ENCODE results near the gene CD3E. TPM values are rescaled to one million over a fixed set of nuclear protein-coding genes. Genes with fewer than 3 reads are reported as not detected.

Gene CD3E
- total and polyA plus RNA-seq, 2 experiments from 2014 or later, result not detected

DNA sequence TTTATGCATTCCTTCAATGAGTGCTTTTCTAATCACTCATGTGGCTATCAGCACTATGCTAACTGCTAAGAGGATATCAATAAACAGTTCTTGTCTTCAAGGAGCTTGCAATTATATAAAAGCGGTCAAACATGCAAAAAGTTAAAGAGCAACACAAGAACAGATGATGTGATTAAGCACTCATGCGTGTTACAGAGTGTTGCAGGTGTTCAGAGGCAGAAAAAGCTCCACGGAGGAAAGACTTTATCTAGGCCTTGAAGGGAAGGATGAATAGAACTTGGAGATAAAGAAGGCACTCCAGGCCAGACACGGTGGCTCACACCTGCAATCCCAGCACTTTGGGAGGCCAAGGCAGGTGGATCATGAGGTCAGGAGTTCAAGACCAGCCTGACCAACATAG is 13.6 kb downstream of the CD3E start:
- no peak overlapping the region for H3K4me2 ChIP-seq
- TF ChIP-seq, protein P1, sequence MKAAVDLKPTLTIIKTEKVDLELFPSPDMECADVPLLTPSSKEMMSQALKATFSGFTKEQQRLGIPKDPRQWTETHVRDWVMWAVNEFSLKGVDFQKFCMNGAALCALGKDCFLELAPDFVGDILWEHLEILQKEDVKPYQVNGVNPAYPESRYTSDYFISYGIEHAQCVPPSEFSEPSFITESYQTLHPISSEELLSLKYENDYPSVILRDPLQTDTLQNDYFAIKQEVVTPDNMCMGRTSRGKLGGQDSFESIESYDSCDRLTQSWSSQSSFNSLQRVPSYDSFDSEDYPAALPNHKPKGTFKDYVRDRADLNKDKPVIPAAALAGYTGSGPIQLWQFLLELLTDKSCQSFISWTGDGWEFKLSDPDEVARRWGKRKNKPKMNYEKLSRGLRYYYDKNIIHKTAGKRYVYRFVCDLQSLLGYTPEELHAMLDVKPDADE (IDR thresholded peaks at IDR 0.05), result no peak
- TF ChIP-seq, protein P2, sequence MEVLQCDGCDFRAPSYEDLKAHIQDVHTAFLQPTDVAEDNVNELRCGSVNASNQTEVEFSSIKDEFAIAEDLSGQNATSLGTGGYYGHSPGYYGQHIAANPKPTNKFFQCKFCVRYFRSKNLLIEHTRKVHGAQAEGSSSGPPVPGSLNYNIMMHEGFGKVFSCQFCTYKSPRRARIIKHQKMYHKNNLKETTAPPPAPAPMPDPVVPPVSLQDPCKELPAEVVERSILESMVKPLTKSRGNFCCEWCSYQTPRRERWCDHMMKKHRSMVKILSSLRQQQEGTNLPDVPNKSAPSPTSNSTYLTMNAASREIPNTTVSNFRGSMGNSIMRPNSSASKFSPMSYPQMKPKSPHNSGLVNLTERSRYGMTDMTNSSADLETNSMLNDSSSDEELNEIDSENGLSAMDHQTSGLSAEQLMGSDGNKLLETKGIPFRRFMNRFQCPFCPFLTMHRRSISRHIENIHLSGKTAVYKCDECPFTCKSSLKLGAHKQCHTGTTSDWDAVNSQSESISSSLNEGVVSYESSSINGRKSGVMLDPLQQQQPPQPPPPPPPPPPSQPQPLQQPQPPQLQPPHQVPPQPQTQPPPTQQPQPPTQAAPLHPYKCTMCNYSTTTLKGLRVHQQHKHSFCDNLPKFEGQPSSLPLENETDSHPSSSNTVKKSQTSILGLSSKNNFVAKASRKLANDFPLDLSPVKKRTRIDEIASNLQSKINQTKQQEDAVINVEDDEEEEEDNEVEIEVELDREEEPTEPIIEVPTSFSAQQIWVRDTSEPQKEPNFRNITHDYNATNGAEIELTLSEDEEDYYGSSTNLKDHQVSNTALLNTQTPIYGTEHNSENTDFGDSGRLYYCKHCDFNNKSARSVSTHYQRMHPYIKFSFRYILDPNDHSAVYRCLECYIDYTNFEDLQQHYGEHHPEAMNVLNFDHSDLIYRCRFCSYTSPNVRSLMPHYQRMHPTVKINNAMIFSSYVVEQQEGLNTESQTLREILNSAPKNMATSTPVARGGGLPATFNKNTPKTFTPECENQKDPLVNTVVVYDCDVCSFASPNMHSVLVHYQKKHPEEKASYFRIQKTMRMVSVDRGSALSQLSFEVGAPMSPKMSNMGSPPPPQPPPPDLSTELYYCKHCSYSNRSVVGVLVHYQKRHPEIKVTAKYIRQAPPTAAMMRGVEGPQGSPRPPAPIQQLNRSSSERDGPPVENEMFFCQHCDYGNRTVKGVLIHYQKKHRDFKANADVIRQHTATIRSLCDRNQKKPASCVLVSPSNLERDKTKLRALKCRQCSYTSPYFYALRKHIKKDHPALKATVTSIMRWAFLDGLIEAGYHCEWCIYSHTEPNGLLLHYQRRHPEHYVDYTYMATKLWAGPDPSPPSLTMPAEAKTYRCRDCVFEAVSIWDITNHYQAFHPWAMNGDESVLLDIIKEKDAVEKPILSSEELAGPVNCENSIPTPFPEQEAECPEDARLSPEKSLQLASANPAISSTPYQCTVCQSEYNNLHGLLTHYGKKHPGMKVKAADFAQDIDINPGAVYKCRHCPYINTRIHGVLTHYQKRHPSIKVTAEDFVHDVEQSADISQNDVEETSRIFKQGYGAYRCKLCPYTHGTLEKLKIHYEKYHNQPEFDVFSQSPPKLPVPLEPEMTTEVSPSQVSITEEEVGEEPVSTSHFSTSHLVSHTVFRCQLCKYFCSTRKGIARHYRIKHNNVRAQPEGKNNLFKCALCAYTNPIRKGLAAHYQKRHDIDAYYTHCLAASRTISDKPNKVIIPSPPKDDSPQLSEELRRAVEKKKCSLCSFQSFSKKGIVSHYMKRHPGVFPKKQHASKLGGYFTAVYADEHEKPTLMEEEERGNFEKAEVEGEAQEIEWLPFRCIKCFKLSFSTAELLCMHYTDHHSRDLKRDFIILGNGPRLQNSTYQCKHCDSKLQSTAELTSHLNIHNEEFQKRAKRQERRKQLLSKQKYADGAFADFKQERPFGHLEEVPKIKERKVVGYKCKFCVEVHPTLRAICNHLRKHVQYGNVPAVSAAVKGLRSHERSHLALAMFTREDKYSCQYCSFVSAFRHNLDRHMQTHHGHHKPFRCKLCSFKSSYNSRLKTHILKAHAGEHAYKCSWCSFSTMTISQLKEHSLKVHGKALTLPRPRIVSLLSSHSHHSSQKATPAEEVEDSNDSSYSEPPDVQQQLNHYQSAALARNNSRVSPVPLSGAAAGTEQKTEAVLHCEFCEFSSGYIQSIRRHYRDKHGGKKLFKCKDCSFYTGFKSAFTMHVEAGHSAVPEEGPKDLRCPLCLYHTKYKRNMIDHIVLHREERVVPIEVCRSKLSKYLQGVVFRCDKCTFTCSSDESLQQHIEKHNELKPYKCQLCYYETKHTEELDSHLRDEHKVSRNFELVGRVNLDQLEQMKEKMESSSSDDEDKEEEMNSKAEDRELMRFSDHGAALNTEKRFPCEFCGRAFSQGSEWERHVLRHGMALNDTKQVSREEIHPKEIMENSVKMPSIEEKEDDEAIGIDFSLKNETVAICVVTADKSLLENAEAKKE (CRISPR knock-in tag; IDR thresholded peaks at IDR 0.05), result no peak
- TF ChIP-seq ZNF114 (CRISPR knock-in tag; IDR thresholded peaks at IDR 0.05) (no peak), STAT1 (IDR thresholded peaks at IDR 0.05; ENCODE audit: unreplicated experiment) (no peak), NANOG (IDR thresholded peaks at IDR 0.05; ENCODE audit: borderline replicate concordance) (no peak), POLR2AphosphoS5 (IDR thresholded peaks at IDR 0.05; ENCODE audit: low read depth) (no peak), ZNF331 (CRISPR knock-in tag; IDR thresholded peaks at IDR 0.05; ENCODE audit: low read depth) (no peak), CREB1 (CRISPR knock-in tag; IDR thresholded peaks at IDR 0.05; ENCODE audit: low read depth) (no peak)
- TF ChIP-seq, protein P3, sequence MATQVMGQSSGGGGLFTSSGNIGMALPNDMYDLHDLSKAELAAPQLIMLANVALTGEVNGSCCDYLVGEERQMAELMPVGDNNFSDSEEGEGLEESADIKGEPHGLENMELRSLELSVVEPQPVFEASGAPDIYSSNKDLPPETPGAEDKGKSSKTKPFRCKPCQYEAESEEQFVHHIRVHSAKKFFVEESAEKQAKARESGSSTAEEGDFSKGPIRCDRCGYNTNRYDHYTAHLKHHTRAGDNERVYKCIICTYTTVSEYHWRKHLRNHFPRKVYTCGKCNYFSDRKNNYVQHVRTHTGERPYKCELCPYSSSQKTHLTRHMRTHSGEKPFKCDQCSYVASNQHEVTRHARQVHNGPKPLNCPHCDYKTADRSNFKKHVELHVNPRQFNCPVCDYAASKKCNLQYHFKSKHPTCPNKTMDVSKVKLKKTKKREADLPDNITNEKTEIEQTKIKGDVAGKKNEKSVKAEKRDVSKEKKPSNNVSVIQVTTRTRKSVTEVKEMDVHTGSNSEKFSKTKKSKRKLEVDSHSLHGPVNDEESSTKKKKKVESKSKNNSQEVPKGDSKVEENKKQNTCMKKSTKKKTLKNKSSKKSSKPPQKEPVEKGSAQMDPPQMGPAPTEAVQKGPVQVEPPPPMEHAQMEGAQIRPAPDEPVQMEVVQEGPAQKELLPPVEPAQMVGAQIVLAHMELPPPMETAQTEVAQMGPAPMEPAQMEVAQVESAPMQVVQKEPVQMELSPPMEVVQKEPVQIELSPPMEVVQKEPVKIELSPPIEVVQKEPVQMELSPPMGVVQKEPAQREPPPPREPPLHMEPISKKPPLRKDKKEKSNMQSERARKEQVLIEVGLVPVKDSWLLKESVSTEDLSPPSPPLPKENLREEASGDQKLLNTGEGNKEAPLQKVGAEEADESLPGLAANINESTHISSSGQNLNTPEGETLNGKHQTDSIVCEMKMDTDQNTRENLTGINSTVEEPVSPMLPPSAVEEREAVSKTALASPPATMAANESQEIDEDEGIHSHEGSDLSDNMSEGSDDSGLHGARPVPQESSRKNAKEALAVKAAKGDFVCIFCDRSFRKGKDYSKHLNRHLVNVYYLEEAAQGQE (IDR thresholded peaks at IDR 0.05; ENCODE audit: unreplicated experiment), result no peak
- no peaks in the 10 kb centered on the region for H3K9me2 ChIP-seq (ENCODE audit: insufficient read depth)
- no peaks in the 10 kb centered on the region for H3K79me2 ChIP-seq (replicated peaks; ENCODE audit: insufficient read depth)
- Mint-ChIP-seq H3K36me3 (ENCODE audit: low read depth) (no peaks in the 10 kb centered on the region), H3K4me1 (peaks cover 30% of the 10 kb centered on the region), H3K27ac (no peak overlapping the region), H3K4me3 (no peak overlapping the region), H3K9me3 (no peaks in the 10 kb centered on the region), H3K27me3 (ENCODE audit: insufficient read depth, low read depth, poor library complexity) (peaks cover 7% of the 10 kb centered on the region)
- DNase-seq (ENCODE audit: low spot score) (no peak), ATAC-seq (no peak)
- H2AFZ ChIP-seq, result no peak overlapping the region
- H3K36me3 ChIP-seq (ENCODE audit: insufficient read depth), result no peaks in the 10 kb centered on the region
- no peak overlapping the region for H3K4me3 ChIP-seq
- peaks cover 23% of the 10 kb centered on the region for H3K4me1 ChIP-seq (ENCODE audit: insufficient read depth)
- H4K20me1 ChIP-seq (replicated peaks; ENCODE audit: insufficient read depth), result no peaks in the 10 kb centered on the region
- peaks cover 9% of the 10 kb centered on the region for H3F3A ChIP-seq (replicated peaks; ENCODE audit: low read depth)
- no peak overlapping the region for H3K27ac ChIP-seq (ENCODE audit: low read depth)
- peaks cover 17% of the 10 kb centered on the region; the same call in 1 of the 2 replicates for H3K27me3 ChIP-seq (ENCODE audit: insufficient read depth)
